ENCODE measurements around the gene C1orf232.

Gene C1orf232

GRCh38 chr1:26181586-26182382 lies 13.0 kb upstream of the C1orf232 start:
- no peak overlapping the region for H3K4me3 ChIP-seq (replicated peaks; ENCODE audit: low read depth, low read length)
- no peak for DNase-seq (ENCODE audit: extremely low read depth, low read depth)
- TF ChIP-seq CTCF (IDR thresholded peaks at IDR 0.05; ENCODE audit: low read depth, low read length, missing control alignments), result no peak

- DNase-seq (ENCODE audit: extremely low read depth, low read depth), result no peak
- TF ChIP-seq CTCF (IDR thresholded peaks at IDR 0.05; ENCODE audit: low read depth, low read length, missing control alignments), result no peak
- no peak overlapping the region for H3K4me3 ChIP-seq (replicated peaks; ENCODE audit: low read depth, low read length)
These were observed 11.3 kb upstream of the C1orf232 start for GRCh38 chr1:26180010-26180506.

GRCh38 chr1:26177182-26177684 lies 8.5 kb upstream of the C1orf232 start, which contains the start of gene CNKSR1:
Gene CNKSR1 (plus strand): TSS chr1:26177491. CDS start chr1:26177548, 57 bp downstream.
- no peak within 1 kb of the TSS for H3K4me3 ChIP-seq (replicated peaks; ENCODE audit: low read depth, low read length)
- TF ChIP-seq CTCF (IDR thresholded peaks at IDR 0.05; ENCODE audit: low read depth, low read length, missing control alignments), result no peak
- DNase-seq (ENCODE audit: extremely low read depth, low read depth), result no peak

- no peak overlapping the region for H3K4me3 ChIP-seq (replicated peaks; ENCODE audit: low read depth, low read length)
- TF ChIP-seq CTCF (IDR thresholded peaks at IDR 0.05; ENCODE audit: low read depth, low read length, missing control alignments), result no peak
- DNase-seq (ENCODE audit: extremely low read depth, low read depth), result no peak
These were observed 6.6 kb upstream of the C1orf232 start for GRCh38 chr1:26175346-26175745.

GRCh38 chr1:26171084-26172072 lies 2.6 kb upstream of the C1orf232 start, which contains the start of gene ZNF593OS:
Gene ZNF593OS (minus strand): TSS chr1:26171832. CDS start chr1:26171661, 171 bp downstream.
- H3K4me3 ChIP-seq (replicated peaks; ENCODE audit: low read depth, low read length), result peak within 1 kb of the TSS; percentile 95
- no peak for DNase-seq (ENCODE audit: extremely low read depth, low read depth)
- no peak for TF ChIP-seq CTCF (IDR thresholded peaks at IDR 0.05; ENCODE audit: low read depth, low read length, missing control alignments)

- peak overlapping the region; percentile 95 for H3K4me3 ChIP-seq (replicated peaks; ENCODE audit: low read depth, low read length)
- no peak for TF ChIP-seq CTCF (IDR thresholded peaks at IDR 0.05; ENCODE audit: low read depth, low read length, missing control alignments)
- DNase-seq (ENCODE audit: extremely low read depth, low read depth), result no peak
These were observed 1.7 kb upstream of the C1orf232 start for GRCh38 chr1:26170472-26170821.
